ENCODE data around the gene C1orf159. TPM values are rescaled to one million over a fixed set of nuclear protein-coding genes. Genes with fewer than 3 reads are reported as not detected.
"Not testable (repeated sequence)": the region's sequence is repeated elsewhere in the genome, so short reads cannot be mapped to it uniquely, and the experiment has no call there.

Gene C1orf159
- total and polyA plus RNA-seq, 2 of the 8 experiments (the other 6 are each of a cell fraction or from before 2014, with no cell fraction given) = 10.0 to 10.9 TPM

- H3K79me2 ChIP-seq (ENCODE audit: control insufficient read depth in 1 of 2, insufficient read depth in 2 of 2, low read length in 2 of 2); H2BK5ac ChIP-seq (ENCODE audit: low read depth, low read length); H3K23me2 ChIP-seq (ENCODE audit: low read depth, low read length); H3K56ac ChIP-seq (replicated peaks; ENCODE audit: insufficient read length, low read depth, low read length); H4K20me1 ChIP-seq (replicated peaks in 1 of 2; ENCODE audit: control insufficient read depth in 1 of 2, insufficient read depth in 2 of 2, low read length in 2 of 2); H3K4me3 ChIP-seq (ENCODE audit: extremely low read depth in 1 of 4, insufficient read depth in 2 of 4, low read depth in 3 of 4, low read length in 4 of 4); POLR2A ChIA-PET (ENCODE audit: partially characterized antibody); H3K9me3 ChIP-seq (ENCODE audit: insufficient read depth in 2 of 2, low read depth in 1 of 2, low read length in 1 of 2); FAIRE-seq; DNase-seq (ENCODE audit: low read depth in 1 of 2, low spot score in 2 of 2); H3K9ac ChIP-seq (replicated peaks in 1 of 4; ENCODE audit: extremely low read depth in 1 of 4, low read depth in 3 of 4, low read length in 3 of 4); H2BK120ac ChIP-seq (replicated peaks; ENCODE audit: low read depth, low read length); H3K23ac ChIP-seq (ENCODE audit: insufficient read length); H3K27me3 ChIP-seq (replicated peaks in 1 of 4; ENCODE audit: control insufficient read depth in 3 of 4, extremely low read depth in 1 of 4, insufficient read depth in 3 of 4, low read length in 3 of 4); H4K8ac ChIP-seq (ENCODE audit: extremely low read depth, insufficient read depth, low read length); H2AFZ ChIP-seq (ENCODE audit: low read length); H3K36me3 ChIP-seq (ENCODE audit: control insufficient read depth in 2 of 4, insufficient read depth in 4 of 4, low read length in 3 of 4); H2AK5ac ChIP-seq (ENCODE audit: low read depth, low read length); CTCF ChIA-PET (ENCODE audit: partially characterized antibody); H2BK20ac ChIP-seq (ENCODE audit: low read length); H3K4ac ChIP-seq (replicated peaks; ENCODE audit: insufficient read length, low read depth, low read length); H4K5ac ChIP-seq (ENCODE audit: insufficient read length, low read depth, low read length); H3K27ac ChIP-seq (ENCODE audit: low read depth, low read length); H3K79me1 ChIP-seq (ENCODE audit: low read depth, low read length); H3K14ac ChIP-seq (ENCODE audit: insufficient read length); H3K4me2 ChIP-seq (ENCODE audit: insufficient read depth in 1 of 2, low read depth in 2 of 2, low read length in 2 of 2); H2BK15ac ChIP-seq (ENCODE audit: low read length): not testable (repeated sequence)
- TF ChIP-seq, protein P1, sequence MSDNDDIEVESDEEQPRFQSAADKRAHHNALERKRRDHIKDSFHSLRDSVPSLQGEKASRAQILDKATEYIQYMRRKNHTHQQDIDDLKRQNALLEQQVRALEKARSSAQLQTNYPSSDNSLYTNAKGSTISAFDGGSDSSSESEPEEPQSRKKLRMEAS (IDR thresholded peaks at IDR 0.05) = peak; percentile 36; the same call in 1 of the 2 replicates
- 83% methylated on average over 14 of the region's 15 CpGs; no CpG with 5 or more reads in 1 of the 2 experiments for WGBS, 2 experiments (ENCODE audit: extremely low coverage in 1 of 2, insufficient coverage in 1 of 2, insufficient read length in 1 of 2, insufficient replicate concordance in 2 of 2, low coverage in 1 of 2, low lambda C conversion rate in 2 of 2, missing lambda C conversion rate in 1 of 2)
- Histone ChIP-seq H3K18ac (ENCODE audit: extremely low read depth, low read length) (peak overlapping the region; percentile 24; the same call in 1 of the 2 replicates), H4K91ac (replicated peaks; ENCODE audit: insufficient read length, low read length) (peak overlapping the region; percentile 91), H3K4me1 (replicated peaks in 1 of 4; ENCODE audit: control insufficient read depth in 3 of 4, insufficient read depth in 4 of 4, low read length in 3 of 4) (peaks cover 0 to 16% (median 1%) of the 10 kb centered on the region in 4 experiments; a peak in 4 of 7 replicates), H2BK12ac (ENCODE audit: low read depth, low read length) (peak overlapping the region; percentile 84; the same call in 1 of the 2 replicates)
Measured at GRCh38 chr1:1142352-1142751, 26.5 kb upstream of the C1orf159 start.

Measured in H1 (cell line).